ENCODE measurements around the gene EXOC1.

The EXOC1 gene

GRCh38 chr4:55859711-55860110, 6.3 kb downstream of the EXOC1 start:
- no peak for DNase-seq

- DNase-seq, result no peak
Observed at GRCh38 chr4:55864577-55865223, 11.3 kb downstream of the EXOC1 start.

GRCh38 chr4:55865228-55865806, 11.9 kb downstream of the EXOC1 start:
- no peak for DNase-seq

- no peak for DNase-seq
Observed at GRCh38 chr4:55866290-55866907, 13.0 kb downstream of the EXOC1 start.

GRCh38 chr4:55866973-55867574, 13.6 kb downstream of the EXOC1 start:
- peak; percentile 10 for DNase-seq

- no peak for DNase-seq
Observed at GRCh38 chr4:55868581-55869090, 15.2 kb downstream of the EXOC1 start.

- DNase-seq, result no peak
Observed at GRCh38 chr4:55871299-55871800, 17.9 kb downstream of the EXOC1 start.

- no peak for DNase-seq
Observed at GRCh38 chr4:55874831-55875230, 21.4 kb downstream of the EXOC1 start.

GRCh38 chr4:55876387-55876786, 22.9 kb downstream of the EXOC1 start:
- no peak for DNase-seq

GRCh38 chr4:55879224-55879623, 25.8 kb downstream of the EXOC1 start:
- DNase-seq, result no peak

- no peak for DNase-seq
Observed at GRCh38 chr4:55880652-55881280, 27.3 kb downstream of the EXOC1 start.

- DNase-seq, result no peak
Observed at GRCh38 chr4:55884093-55884850, 30.8 kb downstream of the EXOC1 start.

- no peak for DNase-seq
Observed at GRCh38 chr4:55884851-55885219, 31.4 kb downstream of the EXOC1 start.

- DNase-seq, result no peak
Observed at GRCh38 chr4:55887594-55887993, 34.1 kb downstream of the EXOC1 start.

- no peak for DNase-seq
Observed at GRCh38 chr4:55892156-55892555, 38.7 kb downstream of the EXOC1 start.

GRCh38 chr4:55896622-55897021, 43.2 kb downstream of the EXOC1 start:
- DNase-seq, result no peak

GRCh38 chr4:55902677-55903076, 49.2 kb downstream of the EXOC1 start:
- DNase-seq, result no peak

GRCh38 chr4:55903577-55903976, 50.1 kb downstream of the EXOC1 start:
- DNase-seq, result no peak

GRCh38 chr4:55904576-55904975, 51.1 kb downstream of the EXOC1 start:
- DNase-seq, result no peak

- no peak for DNase-seq
Observed at GRCh38 chr4:55906323-55906722, 52.9 kb downstream of the EXOC1 start.

- DNase-seq, result no peak
Observed at GRCh38 chr4:55906989-55907388, 53.5 kb downstream of the EXOC1 start.

GRCh38 chr4:55907469-55907868, 54.0 kb downstream of the EXOC1 start:
- DNase-seq, result no peak

GRCh38 chr4:55910140-55910539, 56.7 kb downstream of the EXOC1 start:
- DNase-seq, result no peak
